SJSA1 (cell line): ENCODE measurements around the gene NACC2. TPM values are rescaled to one million over a fixed set of nuclear protein-coding genes. Genes with fewer than 3 reads are reported as not detected.

Experiments used
- DNase-seq, 2 experiments: peaks; one replicate each; pipeline ENCODE4 v3.0.0-alpha.2; 2015 to 2020; ENCODE audit warnings: low spot score in 2 of 2, low read depth in 1 of 2
- H3K27ac ChIP-seq: fragments of 250-450 bp; sonication (Bioruptor Pico); 2 replicates; pipeline ENCODE4 v1.5.1; 2020; ENCODE audit warnings: mild to moderate bottlenecking, moderate library complexity
- H3K27me3 ChIP-seq: fragments of 250-450 bp; sonication (Bioruptor Pico); replicated peaks from 2 replicates; pipeline ENCODE4 v1.5.1; 2020; ENCODE audit warnings: mild to moderate bottlenecking, moderate library complexity
- H3K36me3 ChIP-seq: fragments of 250-450 bp; sonication (Bioruptor Pico); 2 replicates; pipeline ENCODE4 v1.5.1; 2020; ENCODE audit warnings: mild to moderate bottlenecking
- H3K4me1 ChIP-seq: fragments of 250-450 bp; sonication (Bioruptor Pico); replicated peaks from 2 replicates; pipeline ENCODE4 v1.6.1; 2021; ENCODE audit warnings: mild to moderate bottlenecking
- H3K4me3 ChIP-seq: fragments of 250-450 bp; sonication (Bioruptor Pico); 2 replicates; pipeline ENCODE4 v1.5.1; 2020; ENCODE audit warnings: mild to moderate bottlenecking
- H3K9me3 ChIP-seq: fragments of 250-450 bp; sonication (Bioruptor Pico); replicated peaks from 2 replicates; pipeline ENCODE4 v1.5.1; 2020; ENCODE audit warnings: mild to moderate bottlenecking
- total RNA-seq: library from RNA; depleted of rRNA; stranded (reverse); fragments of >200 nt; shearing (Covaris generic); gene quantifications from 2 replicates; pipeline ENCODE4 v1.2.3, GENCODE V29; 2014

Gene NACC2
- total RNA-seq, 1 experiment from 2014 or later: 20.2 TPM

GRCh38 chr9:136011703-136012496, 83.2 kb downstream of the NACC2 start:
- Histone ChIP-seq H3K27me3 (no peaks in the 10 kb centered on the region), H3K27ac (no peak overlapping the region), H3K9me3 (no peaks in the 10 kb centered on the region), H3K4me3 (no peak overlapping the region), H3K4me1 (peaks cover 15% of the 10 kb centered on the region), H3K36me3 (peaks cover 7% of the 10 kb centered on the region)
- no peak for DNase-seq

- no peak for DNase-seq
- peaks cover 7% of the 10 kb centered on the region for H3K36me3 ChIP-seq
- H3K27me3 ChIP-seq: no peaks in the 10 kb centered on the region
- H3K4me1 ChIP-seq: peaks cover 15% of the 10 kb centered on the region
- no peak overlapping the region for H3K4me3 ChIP-seq
- no peak overlapping the region for H3K27ac ChIP-seq
- H3K9me3 ChIP-seq: no peaks in the 10 kb centered on the region
These were observed 83.8 kb downstream of the NACC2 start for GRCh38 chr9:136011376-136011702.

GRCh38 chr9:136010615-136011361, 84.3 kb downstream of the NACC2 start:
- H3K4me3 ChIP-seq: no peak overlapping the region
- peaks cover 7% of the 10 kb centered on the region for H3K36me3 ChIP-seq
- H3K27me3 ChIP-seq: no peaks in the 10 kb centered on the region
- H3K9me3 ChIP-seq: no peaks in the 10 kb centered on the region
- no peak overlapping the region for H3K27ac ChIP-seq
- no peak for DNase-seq
- peaks cover 15% of the 10 kb centered on the region for H3K4me1 ChIP-seq

GRCh38 chr9:136010176-136010575, 84.9 kb downstream of the NACC2 start:
- H3K4me3 ChIP-seq: no peak overlapping the region
- H3K36me3 ChIP-seq: peaks cover 4% of the 10 kb centered on the region
- DNase-seq: no peak
- H3K27me3 ChIP-seq: no peaks in the 10 kb centered on the region
- H3K27ac ChIP-seq: no peak overlapping the region
- no peaks in the 10 kb centered on the region for H3K9me3 ChIP-seq
- peaks cover 15% of the 10 kb centered on the region for H3K4me1 ChIP-seq

DNA sequence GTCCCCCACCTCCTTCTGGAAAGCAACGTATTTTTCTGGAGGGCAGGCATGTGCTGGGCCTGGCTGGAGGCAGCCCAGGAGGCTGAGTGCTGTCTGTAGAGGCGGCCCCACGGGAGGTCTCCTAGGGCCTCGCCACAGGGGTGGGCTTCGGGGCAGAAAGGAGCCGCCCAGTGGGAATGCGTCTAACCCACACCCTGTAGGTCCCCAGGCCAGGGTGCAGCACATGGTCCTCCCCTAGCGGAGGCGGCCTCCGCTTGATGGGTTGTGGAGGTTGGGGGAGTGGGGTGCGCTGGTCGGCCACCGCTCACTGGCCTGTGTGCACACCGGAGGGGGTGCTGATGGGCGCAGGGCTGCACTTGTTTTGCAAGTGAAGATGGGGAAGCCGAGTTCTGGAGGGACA, 85.6 kb downstream of the NACC2 start:
- peaks cover 4% of the 10 kb centered on the region for H3K36me3 ChIP-seq
- no peak overlapping the region for H3K27ac ChIP-seq
- peaks cover 15% of the 10 kb centered on the region for H3K4me1 ChIP-seq
- H3K9me3 ChIP-seq: no peaks in the 10 kb centered on the region
- H3K4me3 ChIP-seq: no peak overlapping the region
- DNase-seq: no peak
- H3K27me3 ChIP-seq: no peaks in the 10 kb centered on the region

DNA sequence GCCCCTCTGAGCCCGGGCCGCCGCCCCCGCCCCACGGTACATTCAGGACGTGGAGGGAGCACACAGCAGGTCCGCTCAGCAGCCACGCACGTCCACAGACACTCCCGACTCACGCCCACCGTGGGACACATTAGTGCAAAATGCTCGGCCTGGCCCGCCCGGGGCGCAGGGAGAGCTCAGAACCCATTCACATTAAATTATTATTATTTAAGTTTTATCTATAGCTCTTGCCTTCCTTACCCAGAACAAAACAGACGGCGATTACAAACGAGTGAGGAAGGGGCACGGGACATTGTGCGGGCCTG, 86.4 kb downstream of the NACC2 start:
- H3K4me1 ChIP-seq: peaks cover 18% of the 10 kb centered on the region
- H3K36me3 ChIP-seq: peaks cover 4% of the 10 kb centered on the region
- H3K4me3 ChIP-seq: no peak overlapping the region
- no peaks in the 10 kb centered on the region for H3K27me3 ChIP-seq
- no peak overlapping the region for H3K27ac ChIP-seq
- no peak for DNase-seq
- no peaks in the 10 kb centered on the region for H3K9me3 ChIP-seq

DNA sequence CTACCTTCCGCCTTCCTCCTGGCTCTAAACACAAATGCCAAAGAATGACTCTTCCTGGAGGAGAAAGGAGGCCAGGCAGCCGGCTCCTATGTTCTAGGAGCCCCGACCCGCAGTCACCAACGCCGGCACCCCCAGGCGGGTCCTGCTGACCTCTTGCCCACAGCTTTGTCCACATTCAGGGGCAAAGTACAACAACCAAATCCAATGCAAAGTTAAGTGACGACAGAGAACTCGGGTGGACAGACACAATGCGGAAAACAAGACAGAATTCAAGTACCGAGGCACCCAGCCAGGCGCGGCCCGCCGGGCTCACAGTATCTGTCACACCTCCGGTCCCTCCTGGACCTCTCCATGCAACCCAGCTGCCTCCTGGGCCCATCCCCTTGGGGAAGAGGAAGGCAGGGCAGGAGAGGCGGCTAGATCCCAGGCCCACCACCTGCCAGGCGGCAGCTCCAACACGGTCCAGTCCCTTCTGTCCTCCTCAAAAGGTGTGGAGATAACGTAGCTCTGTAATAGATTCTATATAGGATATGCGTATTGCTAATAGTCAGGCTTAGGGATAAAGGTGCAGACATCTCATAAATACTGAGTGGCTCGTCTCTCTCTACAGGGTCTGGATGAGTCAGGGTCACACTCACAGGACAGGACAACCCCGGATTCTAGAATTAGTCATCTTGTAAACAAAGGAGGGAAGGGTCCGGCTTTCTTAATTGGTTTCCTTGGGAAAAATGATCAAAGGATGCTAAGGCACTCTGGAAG, 87.0 kb downstream of the NACC2 start:
- H3K36me3 ChIP-seq: peaks cover 4% of the 10 kb centered on the region
- peak in 1 of 2 experiments; percentile 48 for DNase-seq

GRCh38 chr9:136007276-136007933, 87.7 kb downstream of the NACC2 start:
- no peak for DNase-seq
- Histone ChIP-seq H3K27ac (no peak overlapping the region), H3K36me3 (peaks cover 4% of the 10 kb centered on the region), H3K27me3 (no peaks in the 10 kb centered on the region), H3K4me3 (no peak overlapping the region), H3K4me1 (peaks cover 21% of the 10 kb centered on the region), H3K9me3 (no peaks in the 10 kb centered on the region)

More for the DNA sequence above, 87.0 kb downstream of the NACC2 start:
- H3K27ac ChIP-seq: no peak overlapping the region
- no peaks in the 10 kb centered on the region for H3K27me3 ChIP-seq
- no peak overlapping the region for H3K4me3 ChIP-seq
- no peaks in the 10 kb centered on the region for H3K9me3 ChIP-seq
- H3K4me1 ChIP-seq: peaks cover 21% of the 10 kb centered on the region

DNA sequence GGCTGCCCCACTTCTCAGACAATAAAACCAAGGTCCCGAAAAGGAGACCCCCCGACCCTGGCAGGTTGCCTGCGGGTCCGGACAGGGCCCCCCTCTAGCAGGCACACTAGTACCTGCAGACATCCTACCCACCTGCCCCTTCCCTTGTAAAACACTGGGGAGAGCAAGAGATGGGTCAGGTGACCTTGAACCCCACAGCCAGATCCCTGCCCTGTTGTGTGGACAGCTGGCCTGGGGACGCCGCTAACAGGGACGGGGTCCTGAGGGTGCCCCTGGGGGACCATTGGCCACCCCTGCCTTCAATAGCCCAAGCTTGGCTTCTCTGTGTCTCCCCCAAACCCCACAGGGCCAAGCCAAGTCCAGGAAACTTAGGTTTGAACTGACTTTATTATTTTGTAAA, 88.9 kb downstream of the NACC2 start:
- peaks cover 4% of the 10 kb centered on the region for H3K36me3 ChIP-seq

DNA sequence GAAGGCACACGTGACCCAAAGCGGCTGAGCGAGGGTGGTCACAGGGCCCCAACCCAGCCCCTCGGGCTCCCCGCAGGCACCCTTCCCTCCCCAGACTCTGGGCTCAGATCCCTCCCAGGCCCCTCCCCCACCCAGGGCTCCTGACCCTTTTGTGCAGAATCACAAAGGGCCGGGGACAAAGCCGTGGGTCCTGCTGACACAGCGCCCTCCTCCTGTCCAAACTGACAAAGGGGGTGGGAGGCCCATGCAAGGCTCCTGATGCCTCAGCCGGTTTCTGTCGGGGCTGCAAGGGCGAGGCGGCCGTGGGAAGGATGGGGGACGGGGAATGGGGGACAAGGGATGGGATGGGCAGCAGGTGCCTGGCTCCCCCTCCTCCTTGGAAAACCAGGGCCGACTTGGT, 90.4 kb downstream of the NACC2 start:
- Histone ChIP-seq H3K27me3 (no peaks in the 10 kb centered on the region), H3K4me1 (peaks cover 21% of the 10 kb centered on the region), H3K9me3 (no peaks in the 10 kb centered on the region), H3K36me3 (peaks cover 4% of the 10 kb centered on the region), H3K4me3 (no peak overlapping the region), H3K27ac (no peak overlapping the region)
- DNase-seq: no peak

More for the DNA sequence above, 88.9 kb downstream of the NACC2 start:
- Histone ChIP-seq H3K4me3 (no peak overlapping the region), H3K9me3 (no peaks in the 10 kb centered on the region), H3K27ac (no peak overlapping the region), H3K4me1 (peaks cover 21% of the 10 kb centered on the region), H3K27me3 (no peaks in the 10 kb centered on the region)
- no peak for DNase-seq

DNA sequence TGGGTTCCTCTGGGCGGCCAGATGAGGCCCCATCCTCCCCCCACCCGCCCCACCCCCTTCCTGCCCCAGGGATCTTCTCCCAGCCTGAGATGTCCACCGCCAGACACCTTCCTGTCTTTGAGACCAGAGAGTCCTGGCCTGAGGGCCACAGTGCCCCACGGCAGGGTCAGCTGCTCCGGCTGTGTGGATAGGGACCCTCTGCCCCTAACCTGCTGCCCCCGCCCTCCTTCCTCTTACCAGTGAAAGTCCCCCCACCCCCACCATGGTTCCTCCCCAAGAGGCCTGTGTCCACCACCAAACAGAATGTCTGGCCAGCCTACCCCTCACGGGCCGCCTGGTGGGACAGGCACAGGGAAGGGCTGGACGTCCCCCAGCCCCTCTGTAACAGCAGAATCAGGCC, 90.9 kb downstream of the NACC2 start:
- Histone ChIP-seq H3K4me3 (no peak overlapping the region), H3K36me3 (peaks cover 4% of the 10 kb centered on the region), H3K4me1 (peaks cover 20% of the 10 kb centered on the region), H3K27me3 (no peaks in the 10 kb centered on the region), H3K27ac (no peak overlapping the region), H3K9me3 (no peaks in the 10 kb centered on the region)
- no peak for DNase-seq

DNA sequence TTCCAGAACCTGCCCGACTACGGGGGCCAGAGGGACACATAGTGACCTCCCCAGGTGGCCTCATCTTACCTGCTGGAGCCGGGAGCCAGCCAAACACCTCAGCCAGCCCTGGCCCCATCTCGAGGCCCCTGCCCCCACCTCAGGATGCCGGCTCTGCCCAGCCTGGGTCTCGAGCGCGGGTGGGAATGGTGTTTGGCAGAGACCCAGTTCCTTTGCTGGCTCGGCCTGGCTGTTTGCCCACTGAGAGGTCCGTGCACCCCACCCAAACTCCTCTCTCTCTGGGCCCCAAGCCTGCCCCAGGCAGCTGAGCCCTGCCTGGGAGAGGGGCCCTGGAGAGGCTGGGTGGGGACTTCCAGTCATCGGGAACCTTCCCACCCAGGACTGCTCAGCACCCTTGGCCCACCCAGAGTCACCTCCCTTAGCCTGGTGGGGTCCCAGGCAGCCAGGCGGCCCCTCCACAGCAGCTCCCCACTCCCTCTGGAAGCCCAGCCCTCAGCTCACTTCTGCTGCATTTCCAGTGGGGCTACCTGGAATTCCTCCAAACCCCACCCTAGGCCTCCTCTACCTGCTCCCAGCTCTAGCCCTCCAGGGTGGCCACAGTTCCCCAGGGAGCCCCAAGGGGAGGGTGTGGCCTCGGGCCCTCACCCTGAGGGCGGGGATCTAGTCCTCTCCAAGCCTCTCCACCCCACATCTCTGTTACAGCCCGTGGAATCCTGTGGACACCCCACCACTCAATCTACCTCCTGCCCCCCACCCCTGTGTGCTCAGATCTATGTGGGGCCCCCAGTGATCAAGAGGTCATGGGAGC, 91.5 kb downstream of the NACC2 start:
- Histone ChIP-seq H3K4me1 (peaks cover 14% of the 10 kb centered on the region), H3K27ac (no peak overlapping the region), H3K9me3 (no peaks in the 10 kb centered on the region), H3K36me3 (peaks cover 4% of the 10 kb centered on the region), H3K27me3 (no peaks in the 10 kb centered on the region), H3K4me3 (no peak overlapping the region)
- DNase-seq: no peak

DNA sequence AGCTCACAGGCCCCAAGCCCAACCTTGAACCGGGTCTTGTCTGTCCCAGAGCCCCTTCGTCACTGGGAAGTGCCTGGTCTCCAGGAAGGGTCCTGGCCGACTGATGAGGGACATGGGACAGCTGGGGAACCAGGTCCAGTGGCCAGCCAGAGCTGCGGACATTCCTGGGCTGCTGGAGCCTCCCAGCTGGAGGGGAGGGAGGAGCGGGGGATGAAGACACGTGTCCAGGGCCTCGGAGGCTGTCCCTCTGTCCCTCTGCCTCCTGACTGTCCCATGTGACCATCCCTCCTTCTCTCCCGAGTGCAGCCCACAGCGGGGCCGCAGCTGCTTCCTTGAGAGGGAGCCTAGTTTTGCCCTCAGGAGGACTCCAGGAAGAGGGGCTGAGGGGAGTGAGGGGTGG, 92.2 kb downstream of the NACC2 start:
- Histone ChIP-seq H3K27ac (no peak overlapping the region), H3K4me1 (peaks cover 7% of the 10 kb centered on the region), H3K4me3 (no peak overlapping the region), H3K36me3 (no peaks in the 10 kb centered on the region; the same call in 1 of the 2 replicates), H3K9me3 (no peaks in the 10 kb centered on the region), H3K27me3 (no peaks in the 10 kb centered on the region)
- no peak for DNase-seq
